GM19193 (cell line): ENCODE measurements around the gene NKX2-2.

Experiments used
- POLR2A ChIP-seq: IDR thresholded peaks from 4 replicates; pipeline ENCODE4 v1.6.1; 2011; ENCODE audit not compliant: insufficient read depth, insufficient read length; ENCODE audit errors: extremely low read depth

The NKX2-2 gene

DNA sequence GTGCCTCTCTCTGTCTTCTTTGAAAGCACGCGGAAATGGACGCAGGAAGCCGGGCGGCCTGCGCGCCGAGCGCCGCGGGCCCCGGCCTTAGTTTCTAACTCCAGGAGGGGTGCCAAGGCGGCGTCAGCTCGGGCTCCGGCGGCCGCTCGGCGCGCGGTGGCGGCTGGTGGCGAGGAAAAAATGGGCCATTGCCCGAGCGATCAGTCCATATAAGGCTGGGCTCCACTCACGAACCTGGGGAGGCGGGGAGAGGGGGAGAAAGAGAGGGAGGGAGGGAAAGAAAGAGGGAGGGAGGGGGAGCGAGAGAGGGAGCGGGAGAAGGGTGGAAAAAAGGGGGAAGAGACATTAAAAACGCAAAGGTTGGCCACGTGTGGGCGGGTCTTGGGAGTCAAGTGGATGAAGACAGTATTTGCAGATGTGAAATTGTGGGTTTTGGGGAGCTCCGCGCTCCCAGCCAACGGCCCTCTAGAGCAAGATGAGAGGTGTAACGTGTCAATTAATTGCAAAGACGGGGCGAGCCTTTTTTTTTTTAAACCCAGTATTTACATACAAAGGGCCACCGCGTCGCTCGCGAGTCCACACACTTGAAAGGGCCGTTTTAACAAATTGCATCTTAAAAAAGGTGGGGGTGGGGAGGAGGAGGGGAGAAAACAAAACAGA, at the start of gene NKX2-2:
TSS of gene NKX2-2 (minus strand) at position 184 of the 660 bp plus-strand sequence. CDS start 395 bp downstream, outside the sequence.
- TF ChIP-seq POLR2A, result no peak

DNA sequence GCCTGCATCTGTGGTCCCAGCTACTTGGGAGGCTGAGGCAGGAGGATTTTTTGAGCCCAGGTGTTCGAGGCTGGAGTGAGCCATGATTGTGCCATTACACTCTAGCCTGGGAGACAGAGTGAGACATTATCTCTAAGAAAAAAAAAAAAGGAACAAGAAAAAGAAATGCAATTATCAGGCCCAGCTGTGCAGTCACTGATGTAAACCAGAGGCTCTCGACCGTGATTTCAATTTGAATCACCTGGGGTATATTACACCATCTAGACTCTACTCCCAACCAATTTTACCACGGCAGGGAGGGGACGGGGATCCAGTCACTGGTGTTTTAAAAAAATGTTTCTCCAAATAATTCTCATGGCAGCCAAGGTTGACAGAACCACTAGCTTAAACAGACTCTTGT, 48.8 kb upstream of the NKX2-2 start:
- TF ChIP-seq POLR2A, result no peak

DNA sequence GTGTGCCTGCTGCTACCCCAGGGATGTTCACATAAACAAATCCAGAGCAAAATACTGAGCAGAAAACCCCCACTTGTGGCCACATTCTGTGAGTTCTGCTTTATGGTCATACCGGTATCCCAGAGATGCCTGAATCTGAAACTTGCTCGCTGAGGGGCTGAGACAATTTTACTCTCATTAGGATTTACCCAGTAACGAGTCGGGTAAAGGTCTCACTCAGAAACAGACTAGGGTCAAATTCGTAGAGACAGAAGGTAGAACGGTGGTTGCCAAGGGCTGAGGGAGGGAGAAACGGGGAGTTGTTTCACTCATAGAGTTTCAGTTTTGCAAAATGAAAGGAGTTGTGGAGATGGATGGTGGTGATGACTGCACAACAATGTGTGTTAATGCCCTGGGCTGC, 45.4 kb upstream of the NKX2-2 start:
- no peak for TF ChIP-seq POLR2A

DNA sequence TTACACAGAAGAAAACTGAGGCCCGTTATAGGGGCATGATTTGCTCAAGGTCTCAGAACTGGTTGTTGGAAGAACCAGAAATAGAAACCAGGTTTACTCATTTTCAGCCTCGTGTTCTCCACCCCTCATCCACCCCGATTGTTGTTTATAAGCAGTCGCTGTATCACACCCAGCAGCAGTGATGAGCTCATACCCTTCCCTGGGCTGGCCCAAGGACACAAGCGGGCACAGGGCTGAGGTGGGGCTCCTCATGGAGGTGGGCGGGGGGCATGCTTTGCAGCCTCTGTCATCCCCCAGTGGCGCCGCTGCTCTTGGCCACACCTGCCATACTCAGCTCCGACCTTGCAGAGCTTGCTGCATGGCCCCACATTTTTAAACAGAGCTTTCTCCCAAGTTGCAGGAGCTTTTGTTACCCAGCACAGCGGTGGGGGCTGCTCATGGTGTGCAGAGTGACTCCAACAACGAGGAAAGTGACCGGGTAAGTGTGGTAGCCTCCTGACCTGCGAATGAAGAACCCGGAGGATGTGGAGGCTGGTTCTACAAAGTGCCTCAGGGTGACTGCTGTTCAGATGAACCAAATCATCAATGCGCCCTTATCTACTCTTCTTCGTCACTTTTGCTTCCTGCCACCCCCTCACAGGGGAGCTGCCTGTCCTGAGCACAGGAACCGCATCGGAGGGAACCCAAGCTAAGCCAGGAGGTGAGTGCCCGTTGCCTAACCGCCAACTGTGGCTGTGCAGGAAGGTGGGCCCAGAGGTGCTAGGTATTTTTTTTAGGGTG, 43.6 kb upstream of the NKX2-2 start:
- TF ChIP-seq POLR2A, result no peak

DNA sequence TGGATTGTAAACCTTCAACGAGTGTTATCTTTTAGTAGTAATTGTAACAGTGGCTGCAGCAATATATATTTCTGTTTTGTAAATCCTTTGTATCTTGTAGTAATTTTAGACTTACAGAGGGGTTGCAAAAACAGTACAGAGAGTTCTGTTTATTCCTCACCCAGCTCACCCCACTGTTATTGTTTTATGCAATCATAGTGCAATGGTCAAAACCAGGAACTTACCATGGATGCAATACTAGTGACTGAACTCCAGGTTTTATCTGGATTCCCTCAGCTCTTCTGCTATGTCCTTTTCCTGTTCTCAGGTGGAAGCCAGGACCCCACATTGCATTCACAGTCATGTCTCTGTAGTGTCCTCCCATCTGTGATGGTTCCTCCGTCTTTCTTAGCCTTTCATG, 42.5 kb upstream of the NKX2-2 start:
- TF ChIP-seq POLR2A, result no peak

DNA sequence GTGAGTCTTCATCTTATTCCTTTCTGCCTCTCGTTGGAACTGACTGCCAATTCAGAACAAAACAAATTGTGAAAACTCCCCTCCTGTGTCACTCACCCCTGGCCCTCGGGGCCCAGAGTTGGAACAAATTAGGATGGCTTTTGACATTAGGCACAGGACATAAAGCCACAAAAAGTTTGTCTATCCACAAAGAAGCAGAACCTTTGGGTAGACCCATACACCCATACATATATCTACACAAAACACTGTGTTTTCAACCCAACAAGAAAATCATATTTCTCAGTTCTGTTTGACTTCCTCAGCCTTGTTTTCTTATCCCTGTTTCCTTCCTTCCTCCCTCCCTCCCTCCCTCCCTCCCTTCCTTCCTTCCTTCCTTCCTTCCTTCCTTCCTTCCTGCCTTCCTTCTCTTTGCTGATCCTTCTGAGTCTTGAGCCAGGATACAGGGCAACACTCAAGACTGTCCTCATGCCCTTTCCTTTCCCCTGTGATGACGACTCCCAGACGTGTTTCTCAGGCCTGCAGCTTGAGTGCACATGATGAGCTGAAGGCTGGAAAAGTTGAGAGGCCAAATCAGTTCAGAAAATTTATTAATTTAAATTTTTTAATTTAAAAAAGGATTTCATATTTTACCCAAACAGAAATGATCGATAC, 41.7 kb upstream of the NKX2-2 start:
- no peak for TF ChIP-seq POLR2A

DNA sequence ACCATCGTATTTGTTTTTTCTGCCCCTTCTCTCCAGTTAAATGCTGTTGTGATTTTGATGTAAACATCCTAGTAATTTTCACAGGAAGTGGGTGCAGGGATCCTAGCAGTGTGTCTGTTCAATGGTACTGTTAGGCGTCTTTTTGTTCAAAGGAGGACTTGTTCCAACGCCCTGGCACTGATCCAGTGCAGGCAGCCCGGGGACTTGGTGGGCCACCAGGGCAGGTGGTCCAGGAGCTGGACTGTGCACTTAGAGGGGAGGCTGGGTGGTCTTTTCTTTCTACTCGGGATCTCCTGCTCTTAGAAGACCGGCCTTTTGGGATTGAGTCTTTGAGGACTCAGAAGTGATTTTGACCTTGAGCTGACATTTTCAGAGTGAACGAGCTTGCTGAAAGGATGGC, 41.1 kb upstream of the NKX2-2 start:
- TF ChIP-seq POLR2A, result no peak

DNA sequence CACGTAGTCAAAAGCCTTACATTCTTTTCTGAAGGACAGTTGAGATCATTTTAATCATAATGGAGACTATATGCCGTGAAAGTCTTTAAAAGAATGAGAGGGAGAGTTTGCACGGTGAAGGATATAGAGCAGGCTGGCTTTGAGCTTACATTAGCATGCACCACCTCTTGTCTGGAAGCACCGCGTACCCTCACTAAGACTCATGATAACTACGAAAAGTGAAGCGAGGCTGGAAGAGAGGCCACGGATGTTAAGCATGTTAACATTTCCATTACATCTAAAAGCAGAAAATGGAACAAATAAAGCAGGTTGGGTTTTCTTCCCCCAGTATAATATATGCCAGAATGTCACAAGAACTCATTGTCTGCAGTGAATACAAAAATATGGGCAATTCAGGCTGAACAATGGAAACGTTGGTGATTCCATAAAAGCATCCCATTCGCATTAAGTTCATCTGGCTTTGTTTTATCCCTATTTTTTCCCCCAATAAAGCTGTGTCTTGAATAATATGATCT, 40.6 kb upstream of the NKX2-2 start:
- no peak for TF ChIP-seq POLR2A

DNA sequence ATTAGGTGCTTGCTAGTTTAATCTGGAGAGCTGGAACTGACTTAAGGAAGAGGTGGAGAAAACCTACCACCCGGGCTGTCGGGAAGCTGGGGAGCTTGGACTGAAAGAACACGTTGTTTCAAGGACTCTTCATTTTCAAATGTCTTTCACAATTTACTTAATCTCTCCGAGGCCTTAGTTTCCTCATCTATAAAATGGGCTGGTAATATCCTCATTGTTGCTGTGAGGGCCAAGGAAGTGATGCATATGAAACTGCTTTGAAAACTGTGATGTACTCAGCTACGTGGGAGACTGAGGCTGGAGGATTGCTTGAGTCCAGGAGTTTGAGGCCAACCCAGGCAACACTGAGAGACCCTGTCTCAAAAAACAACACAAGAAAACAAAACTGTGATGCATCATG, 36.7 kb upstream of the NKX2-2 start:
- no peak for TF ChIP-seq POLR2A

DNA sequence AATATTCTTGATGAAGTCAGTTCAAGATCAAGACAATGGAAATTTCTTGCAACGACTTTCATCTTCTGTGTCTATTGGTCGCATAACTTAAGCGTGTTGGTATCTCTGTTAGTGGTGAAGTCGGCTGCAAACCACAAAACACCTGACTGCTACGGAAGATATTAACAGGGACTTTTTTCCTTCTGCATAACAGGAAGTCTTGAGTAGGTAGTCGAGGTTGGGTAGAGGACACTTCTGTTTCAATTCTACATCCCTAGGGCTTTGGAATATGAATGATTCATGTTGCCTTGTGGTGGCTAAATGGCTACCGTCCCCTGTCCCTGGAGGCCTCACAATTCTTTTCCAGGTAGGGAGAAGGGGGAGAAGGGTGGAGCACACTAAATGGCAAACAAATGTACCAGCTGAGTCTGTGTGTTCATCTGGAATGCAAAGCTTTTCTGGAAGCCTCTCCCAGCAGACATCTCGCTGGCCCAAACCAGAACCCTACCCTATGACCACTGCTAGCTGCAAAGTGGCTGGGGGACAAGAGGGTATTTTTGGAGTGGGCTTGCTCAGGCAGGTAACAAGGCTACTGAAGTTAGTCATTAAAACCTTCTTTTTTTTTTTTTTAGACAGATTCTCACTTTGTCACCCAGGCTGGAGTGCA, 34.6 kb upstream of the NKX2-2 start:
- no peak for TF ChIP-seq POLR2A

DNA sequence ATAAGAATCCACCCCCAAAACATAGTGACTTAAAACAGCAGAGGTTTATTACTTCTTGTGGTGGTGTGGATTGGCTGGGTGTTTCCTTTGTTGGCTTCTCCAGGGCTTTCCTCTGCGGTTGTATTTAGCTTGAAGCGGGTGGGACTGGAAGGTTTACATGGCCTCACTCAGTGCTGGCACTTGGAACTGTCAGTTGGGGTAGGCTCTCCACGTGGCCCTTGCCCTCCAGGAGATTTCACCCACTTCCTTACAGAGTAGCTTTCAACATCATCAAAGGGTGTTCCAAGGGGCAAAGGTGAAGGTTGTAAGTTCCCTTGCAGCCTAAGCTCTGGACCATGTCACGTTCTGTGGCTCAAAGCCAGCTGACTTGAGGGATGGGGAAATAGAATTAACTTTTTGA, 32.5 kb upstream of the NKX2-2 start:
- TF ChIP-seq POLR2A, result no peak

DNA sequence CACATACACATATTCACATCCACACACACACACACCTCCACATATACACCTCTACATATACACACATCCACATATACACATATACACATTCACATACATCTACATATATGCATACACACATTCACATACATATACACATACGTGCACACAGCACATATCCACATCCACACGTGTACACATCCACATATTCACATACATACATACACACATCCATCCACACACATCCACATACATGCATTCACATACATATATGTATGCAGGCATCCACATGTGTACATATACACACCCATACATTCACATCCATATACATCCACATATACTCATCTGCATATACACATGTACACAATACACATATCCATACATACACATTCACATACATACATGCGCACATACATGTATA, 25.6 kb upstream of the NKX2-2 start:
- no peak for TF ChIP-seq POLR2A

DNA sequence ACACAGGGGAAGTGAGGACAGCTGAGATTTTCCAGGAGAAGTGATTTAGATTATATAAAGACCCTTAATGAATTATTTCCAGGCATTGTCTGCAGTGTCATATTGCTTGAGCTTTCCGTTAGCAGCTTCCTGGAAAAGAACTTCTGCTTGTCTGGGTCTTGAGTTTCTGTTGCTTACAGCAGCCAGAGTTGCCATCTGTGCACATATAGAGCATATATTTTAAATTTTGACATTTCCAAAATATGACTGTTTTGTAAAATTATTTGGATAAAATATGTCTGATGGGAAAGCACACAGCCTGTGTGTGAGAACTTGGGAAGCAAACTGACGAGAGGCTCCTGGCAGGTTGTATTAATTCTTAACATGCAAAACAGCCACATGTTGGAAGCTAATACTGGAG, 21.0 kb upstream of the NKX2-2 start:
- TF ChIP-seq POLR2A, result no peak

DNA sequence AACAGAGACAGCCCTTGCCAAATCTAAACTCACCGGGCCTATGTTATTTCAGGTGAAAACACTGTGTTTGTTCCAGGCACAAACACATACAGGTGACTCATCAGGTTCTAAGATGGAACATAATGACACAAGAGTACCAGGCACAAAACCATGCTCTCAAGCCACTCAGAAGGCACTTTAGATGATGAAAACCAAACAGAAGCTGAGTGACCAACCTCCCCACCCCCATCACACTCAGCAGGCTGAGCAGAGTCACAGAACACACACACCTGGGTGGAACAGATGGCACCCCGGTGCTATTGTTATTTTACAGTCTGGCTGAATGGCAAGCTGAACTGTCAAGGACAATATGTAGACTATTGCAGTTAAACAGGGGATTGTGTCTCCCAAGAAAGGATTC, 20.6 kb upstream of the NKX2-2 start:
- TF ChIP-seq POLR2A, result no peak

DNA sequence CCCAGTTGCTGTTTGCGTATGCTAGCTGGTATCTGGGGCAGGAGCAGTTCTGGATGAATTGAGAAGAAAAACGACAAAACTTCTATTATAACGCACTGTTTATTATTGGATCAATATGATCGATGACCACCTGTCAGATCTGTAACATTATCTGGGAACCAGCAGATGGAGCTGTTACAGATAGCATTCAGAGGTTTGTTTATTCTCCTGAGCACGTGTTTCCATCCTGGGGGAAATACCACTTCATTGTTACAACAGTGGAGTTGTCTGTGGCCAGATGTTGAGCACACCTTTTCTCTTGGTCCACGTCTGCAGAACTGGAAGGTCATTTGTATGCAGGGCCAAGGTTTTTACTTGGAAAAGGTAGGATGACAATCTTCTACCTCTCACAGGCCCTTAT, 16.0 kb upstream of the NKX2-2 start:
- no peak for TF ChIP-seq POLR2A
